Ovary (tissue), 3 donors: ENCODE data around the gene SLC6A12.

Experiments
- EP300 ChIP-seq: sonication (generic); formaldehyde crosslinking; IDR thresholded peaks from one replicate; pipeline ENCODE4 v1.6.1; 2017; ENCODE audit warnings: antibody characterized with exemption
- POLR2A ChIP-seq: fragments of 450-650 bp; IDR thresholded peaks from one replicate; pipeline ENCODE4 v1.6.1; 2017; ENCODE audit warnings: antibody characterized with exemption, mild to moderate bottlenecking, moderate library complexity
- TF ChIP-seq, protein P1 (sequence below), 3 donors: fragments of 450-650 bp in 2 of 3; fragments of 200-600 bp in 1 of 3; IDR thresholded peaks; one replicate each; pipeline versions ENCODE4 v1.5.1 to v1.8.0; 2016 to 2022; ENCODE audit warnings: antibody characterized with exemption in 3 of 3, mild to moderate bottlenecking in 1 of 3
- donor health status: DM: no; HTN: no; CAD: no.

DNA sequence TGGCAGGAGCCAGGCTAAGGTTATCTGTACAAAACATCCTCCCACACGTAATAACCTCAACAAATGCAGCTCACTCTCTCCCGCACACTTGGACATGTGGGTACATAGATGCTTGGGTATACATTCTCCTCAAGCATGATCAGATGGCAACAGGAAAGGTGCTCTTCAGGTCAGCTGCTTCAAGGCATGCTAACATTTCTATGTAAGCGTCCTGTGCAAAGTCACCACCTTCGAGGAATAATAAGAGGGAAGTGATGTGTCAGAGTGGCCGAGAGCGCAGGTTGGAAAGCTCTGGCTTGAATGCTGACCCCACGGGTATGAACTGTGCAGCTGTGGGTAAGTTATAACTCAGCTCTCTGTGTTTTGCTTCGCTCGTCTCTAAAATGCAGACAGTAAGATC is 24.2 kb upstream of the SLC6A12 start:
- TF ChIP-seq, protein P1, sequence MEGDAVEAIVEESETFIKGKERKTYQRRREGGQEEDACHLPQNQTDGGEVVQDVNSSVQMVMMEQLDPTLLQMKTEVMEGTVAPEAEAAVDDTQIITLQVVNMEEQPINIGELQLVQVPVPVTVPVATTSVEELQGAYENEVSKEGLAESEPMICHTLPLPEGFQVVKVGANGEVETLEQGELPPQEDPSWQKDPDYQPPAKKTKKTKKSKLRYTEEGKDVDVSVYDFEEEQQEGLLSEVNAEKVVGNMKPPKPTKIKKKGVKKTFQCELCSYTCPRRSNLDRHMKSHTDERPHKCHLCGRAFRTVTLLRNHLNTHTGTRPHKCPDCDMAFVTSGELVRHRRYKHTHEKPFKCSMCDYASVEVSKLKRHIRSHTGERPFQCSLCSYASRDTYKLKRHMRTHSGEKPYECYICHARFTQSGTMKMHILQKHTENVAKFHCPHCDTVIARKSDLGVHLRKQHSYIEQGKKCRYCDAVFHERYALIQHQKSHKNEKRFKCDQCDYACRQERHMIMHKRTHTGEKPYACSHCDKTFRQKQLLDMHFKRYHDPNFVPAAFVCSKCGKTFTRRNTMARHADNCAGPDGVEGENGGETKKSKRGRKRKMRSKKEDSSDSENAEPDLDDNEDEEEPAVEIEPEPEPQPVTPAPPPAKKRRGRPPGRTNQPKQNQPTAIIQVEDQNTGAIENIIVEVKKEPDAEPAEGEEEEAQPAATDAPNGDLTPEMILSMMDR (IDR thresholded peaks at IDR 0.05): no peak
- TF ChIP-seq POLR2A (no peak), EP300 (no peak)
